ENCODE measurements around the gene KIF2C. TPM values are rescaled to one million over a fixed set of nuclear protein-coding genes. Genes with fewer than 3 reads are reported as not detected.

The KIF2C gene
- total and polyA plus RNA-seq, 2 donors (not counting 1 experiment from before 2014, with no cell fraction given) = 9.2 to 9.9 TPM

GRCh38 chr1:44780583-44781121 lies 41.0 kb downstream of the KIF2C start:
- H3K4me3 ChIP-seq (replicated peaks in 1 of 4; ENCODE audit: control extremely low read depth in 1 of 4, insufficient read depth in 1 of 4, low read depth in 3 of 4, low read length in 4 of 4) = no peak overlapping the region
- peaks cover 8% of the 10 kb centered on the region for H3K4me1 ChIP-seq (ENCODE audit: control insufficient read depth, extremely low read depth, insufficient read depth, low read length)
- TF ChIP-seq EZH2 (IDR thresholded peaks at IDR 0.05; ENCODE audit: low read length, missing control alignments) (no peak), CTCF (conservative IDR thresholded peaks at IDR 0.05 in 1 of 2, IDR thresholded peaks at IDR 0.05 in 1 of 2; ENCODE audit: low read depth in 1 of 2, low read length in 2 of 2) (no peak)
- no peaks in the 10 kb centered on the region for H3K27me3 ChIP-seq (ENCODE audit: control insufficient read depth, insufficient read depth, low read length)
- H3K36me3 ChIP-seq (ENCODE audit: control insufficient read depth, insufficient read depth, low read length) = peaks cover 22% of the 10 kb centered on the region
- no peak overlapping the region for H2AFZ ChIP-seq (ENCODE audit: low read length)
- no peak overlapping the region for H3K4me2 ChIP-seq (ENCODE audit: extremely low read depth, insufficient read depth, low read length)
- no peak overlapping the region for H3K9ac ChIP-seq (ENCODE audit: insufficient read depth, low read length)
- no peaks in the 10 kb centered on the region for H4K20me1 ChIP-seq (ENCODE audit: control insufficient read depth, extremely low read depth, insufficient read depth, low read length)
- H3K27ac ChIP-seq (ENCODE audit: insufficient read depth, low read length) = no peak overlapping the region
- no peak for DNase-seq (ENCODE audit: low read depth in 2 of 2)
- no peaks in the 10 kb centered on the region for H3K9me3 ChIP-seq (ENCODE audit: control insufficient read depth, insufficient read depth, low read depth, low read length)
- H3K79me2 ChIP-seq (ENCODE audit: control insufficient read depth, insufficient read depth, low read length) = peaks cover 30% of the 10 kb centered on the region

GRCh38 chr1:44783697-44784093 lies 44.1 kb downstream of the KIF2C start:
- no peaks in the 10 kb centered on the region for H3K9me3 ChIP-seq (ENCODE audit: control insufficient read depth, insufficient read depth, low read depth, low read length)
- H3K4me2 ChIP-seq (ENCODE audit: extremely low read depth, insufficient read depth, low read length) = peak overlapping the region; percentile 37
- peaks cover 8% of the 10 kb centered on the region for H3K4me1 ChIP-seq (ENCODE audit: control insufficient read depth, extremely low read depth, insufficient read depth, low read length)
- H3K79me2 ChIP-seq (ENCODE audit: control insufficient read depth, insufficient read depth, low read length) = peaks cover 1% of the 10 kb centered on the region
- H3K27ac ChIP-seq (ENCODE audit: insufficient read depth, low read length) = no peak overlapping the region
- TF ChIP-seq CTCF (conservative IDR thresholded peaks at IDR 0.05 in 1 of 2, IDR thresholded peaks at IDR 0.05 in 1 of 2; ENCODE audit: low read depth in 1 of 2, low read length in 2 of 2) (no peak), EZH2 (IDR thresholded peaks at IDR 0.05; ENCODE audit: low read length, missing control alignments) (no peak)
- no peaks in the 10 kb centered on the region for H4K20me1 ChIP-seq (ENCODE audit: control insufficient read depth, extremely low read depth, insufficient read depth, low read length)
- no peak for DNase-seq (ENCODE audit: low read depth in 2 of 2)
- no peaks in the 10 kb centered on the region for H3K27me3 ChIP-seq (ENCODE audit: control insufficient read depth, insufficient read depth, low read length)
- peak overlapping the region; percentile 32 for H3K9ac ChIP-seq (ENCODE audit: insufficient read depth, low read length)
- H3K36me3 ChIP-seq (ENCODE audit: control insufficient read depth, insufficient read depth, low read length) = peaks cover 11% of the 10 kb centered on the region
- H2AFZ ChIP-seq (ENCODE audit: low read length) = peak overlapping the region; percentile 3
- H3K4me3 ChIP-seq (replicated peaks in 1 of 4; ENCODE audit: control extremely low read depth in 1 of 4, insufficient read depth in 1 of 4, low read depth in 3 of 4, low read length in 4 of 4) = peak overlapping the region in 2 of 4 experiments; percentile 24 to 40

- Histone ChIP-seq H4K20me1 (ENCODE audit: control insufficient read depth, extremely low read depth, insufficient read depth, low read length) (no peaks in the 10 kb centered on the region), H3K79me2 (ENCODE audit: control insufficient read depth, insufficient read depth, low read length) (no peaks in the 10 kb centered on the region), H3K27me3 (ENCODE audit: control insufficient read depth, insufficient read depth, low read length) (no peaks in the 10 kb centered on the region), H3K27ac (ENCODE audit: insufficient read depth, low read length) (no peak overlapping the region), H3K4me3 (replicated peaks in 1 of 4; ENCODE audit: control extremely low read depth in 1 of 4, insufficient read depth in 1 of 4, low read depth in 3 of 4, low read length in 4 of 4) (peak overlapping the region in 2 of 4 experiments; percentile 24 to 40), H2AFZ (ENCODE audit: low read length) (peak overlapping the region; percentile 43), H3K4me1 (ENCODE audit: control insufficient read depth, extremely low read depth, insufficient read depth, low read length) (peaks cover 8% of the 10 kb centered on the region), H3K9me3 (ENCODE audit: control insufficient read depth, insufficient read depth, low read depth, low read length) (no peaks in the 10 kb centered on the region), H3K9ac (ENCODE audit: insufficient read depth, low read length) (peak overlapping the region; percentile 32), H3K36me3 (ENCODE audit: control insufficient read depth, insufficient read depth, low read length) (peaks cover 10% of the 10 kb centered on the region), H3K4me2 (ENCODE audit: extremely low read depth, insufficient read depth, low read length) (peak overlapping the region; percentile 37)
- no peak for TF ChIP-seq EZH2 (IDR thresholded peaks at IDR 0.05; ENCODE audit: low read length, missing control alignments)
- TF ChIP-seq CTCF (conservative IDR thresholded peaks at IDR 0.05 in 1 of 2, IDR thresholded peaks at IDR 0.05 in 1 of 2; ENCODE audit: low read depth in 1 of 2, low read length in 2 of 2) = peak in 1 of 2 donors; percentile 14
- no peak for DNase-seq (ENCODE audit: low read depth in 2 of 2)
Measured at GRCh38 chr1:44784094-44785028, 44.7 kb downstream of the KIF2C start.
